ENCODE data around the gene LANCL2. TPM values are rescaled to one million over a fixed set of nuclear protein-coding genes. Genes with fewer than 3 reads are reported as not detected.

LANCL2 gene
- 16.1 and 22.8 TPM in 2 replicates for total RNA-seq

GRCh38 chr7:55365205-55365674 lies at the start of gene LANCL2:
Gene LANCL2 (plus strand): TSS chr7:55365337. CDS start chr7:55366026, 689 bp downstream.

Other genes starting within 250 kb of the LANCL2 start
- gene VOPP1, start 207.2 kb downstream of the LANCL2 start, total RNA-seq: 123 and 131 TPM in 2 replicates